GM18873 (cell line): ENCODE measurements around the gene NAALADL1.

Experiments used
- ATAC-seq: cut with Tn5 transposase; IDR thresholded peaks from one replicate; pipeline ENCODE4 v1.9.1; 2021; ENCODE audit warnings: mild to moderate bottlenecking, moderate library complexity, moderate number of reproducible peaks; ENCODE audit not compliant: unreplicated experiment, low FRiP score

The NAALADL1 gene

DNA sequence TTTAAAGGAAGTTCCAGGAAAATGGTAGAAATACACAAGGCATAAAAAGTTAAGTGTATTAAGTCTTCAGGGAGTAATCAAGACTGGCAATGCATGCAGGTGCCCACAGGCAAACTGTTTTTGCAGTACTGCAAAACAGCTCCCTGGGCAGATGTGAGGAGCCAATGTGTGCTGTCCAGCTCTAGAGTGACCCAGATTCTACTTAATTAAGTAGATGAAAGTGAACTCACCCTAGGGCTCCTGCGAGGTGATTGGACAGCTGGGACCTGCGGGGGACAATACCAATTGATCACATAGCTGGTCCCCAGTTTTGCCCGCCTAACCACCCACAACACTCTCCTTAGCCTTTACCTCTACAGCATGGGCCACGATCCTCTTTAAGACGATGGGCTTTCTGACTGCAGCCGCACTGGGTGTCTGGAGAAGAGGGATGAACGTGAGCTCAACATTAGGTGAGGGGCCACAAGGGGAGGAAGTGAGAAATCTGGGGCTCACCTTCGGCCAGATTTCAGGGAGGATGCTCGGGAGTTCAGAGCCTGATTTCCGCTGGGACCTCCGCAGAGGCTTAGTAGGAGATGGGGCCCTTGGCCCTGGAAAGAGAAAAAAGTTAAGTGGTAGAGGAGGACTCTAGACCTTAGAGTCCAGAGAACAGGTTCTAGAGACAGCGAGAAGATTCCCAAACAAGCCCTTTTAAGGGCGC, 24.9 kb upstream of the NAALADL1 start:
- ATAC-seq: peak; percentile 21

DNA sequence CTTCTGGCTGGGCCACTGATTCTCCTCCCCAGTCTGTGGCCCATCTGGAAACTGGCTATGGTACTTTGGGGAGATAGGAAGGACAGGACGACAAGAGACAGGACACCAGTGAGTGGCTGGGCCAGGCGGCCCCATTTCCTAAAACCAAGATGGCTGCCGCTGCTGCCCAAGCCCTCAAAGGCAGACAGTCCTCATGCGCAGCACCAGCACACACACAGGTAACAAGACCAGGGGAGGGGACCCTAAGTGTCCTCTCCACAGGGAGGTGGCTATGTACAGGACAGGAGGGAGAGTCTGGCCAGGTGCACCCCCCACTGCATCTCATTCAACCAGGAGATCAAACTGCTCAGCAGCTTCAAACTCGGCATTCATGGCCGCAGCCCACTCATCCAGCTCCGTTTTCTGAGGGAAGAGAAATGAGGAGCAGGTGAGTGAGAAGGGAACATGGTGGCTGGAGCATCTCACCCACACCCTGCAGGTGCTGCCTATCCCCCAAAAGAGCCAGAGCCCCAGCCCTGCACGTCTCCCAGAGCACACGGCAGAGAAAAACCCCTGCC, 20.5 kb upstream of the NAALADL1 start:
- no peak for ATAC-seq

DNA sequence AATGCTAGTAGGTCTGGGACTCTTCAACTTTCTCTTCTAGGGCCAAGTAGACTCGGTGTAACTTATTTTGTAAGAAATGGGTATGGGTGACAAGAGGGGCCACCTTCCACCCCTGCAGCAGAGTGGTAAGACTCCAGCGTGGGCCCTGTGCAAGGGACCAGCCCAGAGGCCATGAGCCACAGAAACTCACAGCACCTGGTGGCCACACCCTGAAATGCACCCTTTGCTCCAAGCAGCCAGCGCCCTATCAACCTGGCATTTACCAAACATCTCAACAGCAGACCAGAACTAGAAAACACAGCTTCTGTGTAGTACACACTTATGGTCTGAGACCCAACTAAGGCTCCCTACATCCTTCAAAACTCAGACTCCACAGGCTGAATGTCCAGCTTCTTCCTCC, 19.8 kb upstream of the NAALADL1 start:
- ATAC-seq: no peak

DNA sequence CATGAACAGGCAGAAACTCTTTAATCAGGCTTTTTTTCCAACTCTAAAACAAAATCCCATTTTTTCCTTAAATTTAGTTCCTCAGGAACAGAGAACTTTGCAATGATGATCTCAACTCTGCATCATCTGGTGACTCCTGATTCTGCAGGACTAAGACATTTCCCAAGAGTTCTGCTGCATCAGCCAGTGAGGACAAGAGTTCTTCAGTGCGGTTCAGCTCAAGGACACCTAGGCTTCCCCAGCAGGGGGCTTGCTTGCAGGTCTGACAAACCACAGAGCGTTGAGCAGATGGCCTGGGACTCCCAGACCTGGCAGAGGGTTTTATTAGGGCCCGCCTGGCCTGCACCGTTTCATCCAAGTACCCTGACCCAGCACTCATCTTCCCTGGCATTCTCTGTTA, 19.1 kb upstream of the NAALADL1 start:
- no peak for ATAC-seq

DNA sequence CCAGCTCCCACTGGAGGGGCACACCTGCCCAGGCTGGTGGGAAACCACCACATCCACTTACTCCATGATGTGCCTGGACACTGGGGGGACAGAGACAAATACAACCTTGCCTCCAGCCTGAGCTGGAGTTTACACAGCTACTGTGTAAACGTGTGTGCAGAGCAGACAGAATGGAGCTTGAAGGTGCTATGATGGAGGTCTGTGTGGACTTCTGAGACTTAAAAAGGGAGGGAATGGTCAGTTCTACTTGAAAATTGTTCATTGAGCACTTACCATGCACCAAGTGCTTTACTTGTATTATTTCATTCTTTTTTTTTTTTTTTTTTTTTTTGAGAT, 14.2 kb upstream of the NAALADL1 start:
- no peak for ATAC-seq

DNA sequence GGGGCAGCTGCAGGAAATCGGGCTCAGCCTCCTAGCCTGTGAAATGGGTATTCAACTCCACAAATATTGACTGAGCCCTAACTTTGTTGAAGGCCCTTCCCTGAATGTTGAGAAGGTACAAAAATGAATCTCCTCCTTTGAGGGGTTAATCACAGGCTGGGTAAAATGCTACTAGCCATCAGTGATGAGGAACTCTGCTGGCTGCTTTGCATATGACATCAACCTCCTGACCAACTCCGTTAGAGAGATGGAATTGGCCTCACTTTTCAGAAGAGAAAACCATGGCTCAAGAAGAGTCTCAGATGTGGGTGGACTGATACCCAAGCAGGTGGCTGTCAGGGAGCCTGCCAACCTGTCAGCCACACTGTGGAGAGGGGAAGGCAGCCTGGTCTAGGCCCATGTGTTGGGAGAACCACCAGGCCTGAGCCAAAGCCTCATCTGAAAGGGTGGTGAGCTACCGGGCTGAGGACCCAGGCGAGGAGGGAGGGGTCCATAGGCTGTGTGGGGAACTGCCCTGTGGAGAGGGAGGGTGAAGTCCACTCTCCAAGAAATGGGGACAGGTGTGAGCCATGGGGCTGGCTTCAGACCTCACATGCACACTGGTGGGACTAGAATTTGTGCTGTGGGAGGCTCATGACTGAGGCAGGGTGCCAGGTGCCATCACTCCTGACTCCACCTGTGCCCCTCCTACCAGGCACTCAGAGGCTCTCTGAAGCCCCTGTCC, 13.7 kb upstream of the NAALADL1 start:
- no peak for ATAC-seq

DNA sequence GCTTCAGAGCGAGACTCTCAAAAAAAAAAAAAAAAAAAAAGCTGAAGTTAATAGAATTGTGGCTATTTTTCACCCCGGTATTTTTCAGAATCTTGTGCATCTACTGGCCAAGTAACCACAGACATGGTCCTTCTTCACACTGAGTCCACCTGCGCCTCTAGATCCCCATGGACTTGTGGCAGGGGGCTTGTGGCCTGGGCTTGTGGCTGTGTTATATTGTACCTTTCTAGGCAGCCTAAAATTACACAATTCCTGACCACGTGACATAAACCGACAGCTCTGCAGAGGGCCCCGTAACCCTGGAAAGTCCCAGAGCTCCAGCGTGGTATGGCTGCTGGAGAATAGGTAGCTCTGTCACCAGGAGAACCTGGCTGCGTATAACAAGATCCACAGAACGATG, 10.9 kb upstream of the NAALADL1 start:
- no peak for ATAC-seq

DNA sequence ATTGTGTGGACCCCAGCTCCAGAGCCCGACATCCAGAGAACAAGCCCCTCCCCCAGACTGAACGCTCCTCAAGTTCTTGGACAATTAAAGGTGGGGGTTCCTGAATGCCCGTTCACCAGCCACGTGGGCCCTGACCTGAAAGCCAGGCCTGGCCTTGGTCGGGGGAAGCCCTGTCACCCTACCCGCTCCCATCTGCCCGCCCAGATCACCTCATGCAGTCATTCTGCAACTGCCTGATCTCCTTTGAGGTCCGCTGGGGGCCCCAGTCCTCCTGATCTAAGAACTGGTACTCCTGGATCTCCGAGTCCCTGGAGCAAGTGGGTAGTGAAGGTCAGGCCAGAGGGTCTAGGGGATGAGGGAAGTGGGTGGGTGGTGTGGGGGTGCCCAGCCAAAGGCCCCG, 9.1 kb upstream of the NAALADL1 start:
- ATAC-seq: no peak

DNA sequence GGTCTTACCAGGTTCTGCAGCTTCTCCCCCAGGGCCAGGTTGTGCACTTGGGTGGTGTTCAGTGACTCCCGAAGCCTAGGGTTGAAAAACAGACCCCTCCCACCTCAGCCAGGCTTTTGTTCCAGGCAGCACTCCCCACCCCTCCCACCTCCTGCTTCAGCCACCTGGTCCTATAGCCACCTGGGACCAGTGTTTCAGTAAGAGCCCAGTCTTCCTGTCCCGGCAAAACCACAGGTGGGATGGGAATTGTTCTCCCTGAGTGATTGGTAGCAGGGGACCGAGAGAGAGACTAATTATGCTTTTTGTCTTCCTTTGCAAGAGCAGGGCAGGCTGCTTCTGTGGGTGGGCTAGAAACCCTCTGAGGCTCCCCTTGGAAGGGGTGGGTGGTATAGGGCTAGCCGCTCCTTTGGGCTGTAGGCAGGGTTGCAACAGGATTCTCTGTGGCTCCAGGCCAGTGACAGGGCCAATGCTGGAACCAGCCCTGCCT, 8.5 kb upstream of the NAALADL1 start:
- no peak for ATAC-seq

DNA sequence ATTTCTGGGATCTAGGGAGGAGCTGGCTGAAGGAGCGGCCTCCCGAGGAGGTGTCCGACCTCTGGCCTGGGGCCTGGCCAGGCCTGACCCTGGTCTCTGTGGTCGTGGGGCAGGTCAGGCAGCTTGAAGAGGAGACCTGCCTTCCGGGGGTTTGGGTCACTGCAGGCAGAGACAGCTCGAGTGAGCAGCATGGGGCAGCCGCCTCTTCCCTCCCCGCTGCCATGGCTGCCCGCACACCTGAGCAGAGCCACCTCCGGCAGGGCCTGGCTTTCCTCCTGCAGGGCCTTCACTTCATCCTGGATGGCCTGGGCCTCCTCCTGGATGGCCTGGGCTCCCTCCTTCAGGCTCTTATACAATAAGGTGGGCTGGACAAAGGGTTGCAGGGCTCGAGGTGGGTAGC, 8.0 kb upstream of the NAALADL1 start:
- ATAC-seq: no peak

DNA sequence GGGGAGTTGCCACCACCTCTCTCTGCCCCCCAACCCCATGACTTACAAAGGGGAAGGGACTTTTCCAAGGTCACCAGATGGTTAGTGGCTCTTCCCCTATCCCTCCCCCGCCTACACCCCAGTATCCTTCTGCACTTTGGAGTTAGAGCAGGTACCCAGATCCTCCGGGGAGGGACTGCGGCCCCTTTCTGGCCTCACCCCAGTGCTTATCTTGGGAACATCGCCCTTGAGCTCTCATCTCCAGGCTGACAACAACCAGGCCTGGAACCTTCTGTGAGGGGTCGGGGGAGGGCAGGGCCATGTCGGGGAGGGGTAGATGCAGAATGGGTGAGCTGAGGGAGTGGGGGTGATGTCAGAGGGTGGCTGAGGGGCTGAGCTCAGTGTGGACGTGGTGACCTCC, 7.5 kb upstream of the NAALADL1 start:
- no peak for ATAC-seq

DNA sequence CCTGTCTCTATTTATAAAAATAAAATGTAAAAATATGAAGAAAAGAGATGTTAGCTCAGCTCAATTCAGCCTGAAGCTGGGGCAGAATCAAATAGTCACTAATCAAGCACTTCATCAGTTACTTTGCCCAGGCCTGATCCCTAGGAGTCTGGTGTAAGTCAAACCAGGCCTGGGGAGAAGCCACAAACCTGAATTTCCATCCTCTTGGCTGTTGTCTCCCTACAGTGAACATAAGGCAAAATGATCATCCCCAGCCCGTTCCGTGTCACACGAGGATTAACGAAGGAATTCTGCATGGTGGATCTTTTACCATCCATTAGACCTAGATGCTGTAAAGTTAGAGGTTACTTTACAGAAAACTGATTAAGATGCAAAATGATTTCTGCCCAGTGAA, 6.5 kb upstream of the NAALADL1 start:
- ATAC-seq: no peak

DNA sequence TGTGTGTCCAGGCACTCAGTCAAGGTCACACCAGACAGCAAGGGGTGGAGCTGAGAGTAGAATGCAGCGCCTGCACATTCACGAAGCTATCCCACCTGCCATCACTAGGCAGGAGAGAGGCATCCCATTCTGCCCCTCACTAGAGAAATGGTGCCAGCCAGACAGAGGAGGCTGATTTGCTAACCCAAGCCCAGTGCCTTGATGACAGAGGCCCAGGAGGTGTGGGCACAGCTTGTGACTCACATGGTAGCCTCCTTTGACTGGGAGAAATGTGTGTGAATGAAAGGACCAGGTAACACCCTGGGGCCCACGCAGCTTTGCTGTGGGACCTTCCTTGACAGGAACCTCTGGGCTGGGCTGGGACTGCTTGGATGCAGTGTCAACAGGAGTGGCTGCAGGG, 5.2 kb upstream of the NAALADL1 start:
- no peak for ATAC-seq

DNA sequence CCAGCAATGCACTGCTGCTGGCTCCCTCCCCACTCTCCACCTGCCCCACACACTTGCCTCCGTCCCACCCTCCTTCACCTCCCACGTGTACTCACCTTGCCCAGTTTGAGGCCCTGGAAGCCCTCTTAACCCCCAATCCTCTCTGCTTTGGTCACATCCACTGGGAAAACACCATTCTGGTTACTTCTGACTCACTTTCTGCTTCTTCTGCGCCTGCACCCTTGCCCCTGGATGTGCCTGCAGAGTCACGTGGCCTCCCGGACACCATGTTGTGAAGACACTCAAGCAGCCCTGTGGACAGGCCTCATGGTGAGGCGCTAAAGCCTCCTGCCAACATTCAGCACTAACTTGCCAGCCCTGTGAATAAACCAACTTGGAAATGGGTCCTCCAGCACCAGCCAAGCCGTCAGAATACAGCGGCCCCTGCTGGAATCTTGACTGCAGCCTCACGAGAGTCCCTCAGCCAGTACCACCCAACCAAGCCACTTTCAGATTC, 2.6 kb upstream of the NAALADL1 start:
- ATAC-seq: no peak

DNA sequence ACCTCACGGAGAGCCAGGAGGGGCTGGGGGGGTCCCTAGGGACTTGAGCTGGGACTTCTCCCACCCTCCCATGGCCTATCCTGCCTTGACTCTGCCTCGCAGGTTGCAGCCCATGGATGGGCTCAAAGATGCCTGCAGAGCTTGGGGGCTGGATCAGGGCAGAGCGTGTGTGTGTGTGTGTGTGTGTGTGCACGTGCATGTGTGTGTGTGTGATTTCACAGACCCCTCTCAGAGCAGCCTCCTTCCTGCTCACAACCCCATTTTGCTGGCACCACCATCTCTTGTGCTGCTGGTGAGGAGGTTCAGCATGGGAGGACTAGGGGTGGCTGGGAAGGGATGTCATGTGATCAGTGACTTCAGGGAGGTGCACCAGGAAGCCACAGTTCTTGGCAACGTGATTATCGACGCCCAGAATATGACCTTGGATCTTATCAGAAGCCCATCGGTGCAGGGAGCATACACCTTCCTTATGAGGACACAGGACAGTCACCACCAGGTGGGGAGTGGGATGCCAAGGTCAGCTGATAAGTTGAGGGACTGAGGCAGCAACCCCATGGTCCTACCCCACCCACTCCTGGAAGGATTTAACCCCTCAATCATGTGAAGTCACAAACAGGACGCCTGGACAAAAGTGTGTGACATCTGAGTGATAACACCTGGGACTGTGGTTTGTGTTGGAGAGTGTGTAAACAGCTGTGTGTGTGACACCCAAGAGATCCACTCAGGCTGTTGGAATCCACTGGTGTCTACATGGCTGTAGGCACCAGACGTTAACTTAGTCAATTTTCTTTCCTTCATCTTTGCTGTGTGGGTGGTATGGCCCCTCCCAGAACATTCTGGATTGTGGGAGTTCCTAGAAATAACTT, 1.8 kb upstream of the NAALADL1 start:
- no peak for ATAC-seq

DNA sequence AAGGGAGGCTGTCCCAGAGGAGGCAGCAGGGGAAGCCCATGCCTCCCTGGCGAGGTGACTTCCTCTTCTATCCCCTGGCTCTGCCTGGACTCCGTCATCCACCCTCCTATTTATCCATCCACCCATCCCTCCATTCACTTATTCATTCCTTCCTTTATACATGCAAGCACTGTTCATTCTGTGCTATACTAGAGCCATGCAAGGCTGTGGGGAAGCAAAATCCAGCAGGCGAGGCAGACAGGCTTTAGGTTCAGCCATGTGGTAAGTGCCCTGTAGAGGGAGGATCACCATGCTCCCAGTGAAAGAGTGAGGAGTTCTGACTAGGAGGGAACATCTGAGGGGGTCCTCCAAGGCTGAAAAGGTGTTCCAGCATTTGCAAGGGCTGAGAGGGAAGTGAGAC, 1.2 kb upstream of the NAALADL1 start:
- ATAC-seq: no peak

DNA sequence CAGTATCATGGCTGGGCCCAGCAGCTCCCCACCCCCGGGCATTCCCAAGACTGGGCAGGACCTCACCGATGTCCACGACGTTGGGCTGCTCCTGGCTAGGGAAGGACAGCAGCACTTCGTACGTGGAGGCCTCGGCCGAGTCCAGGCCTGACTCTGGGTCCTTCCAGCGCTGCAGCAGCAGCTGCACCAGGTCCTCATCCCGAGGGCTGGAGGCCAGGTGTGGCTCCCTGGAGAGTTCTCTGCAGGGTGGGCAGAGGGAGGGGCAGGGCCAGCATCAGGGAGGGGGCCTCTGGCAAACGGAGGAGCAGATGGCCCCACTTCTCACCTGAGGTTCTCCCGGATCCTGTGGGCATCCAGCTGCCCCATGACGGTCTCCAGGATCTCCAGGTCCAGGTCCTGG, 341 bp downstream of the NAALADL1 start:
- ATAC-seq: no peak

DNA sequence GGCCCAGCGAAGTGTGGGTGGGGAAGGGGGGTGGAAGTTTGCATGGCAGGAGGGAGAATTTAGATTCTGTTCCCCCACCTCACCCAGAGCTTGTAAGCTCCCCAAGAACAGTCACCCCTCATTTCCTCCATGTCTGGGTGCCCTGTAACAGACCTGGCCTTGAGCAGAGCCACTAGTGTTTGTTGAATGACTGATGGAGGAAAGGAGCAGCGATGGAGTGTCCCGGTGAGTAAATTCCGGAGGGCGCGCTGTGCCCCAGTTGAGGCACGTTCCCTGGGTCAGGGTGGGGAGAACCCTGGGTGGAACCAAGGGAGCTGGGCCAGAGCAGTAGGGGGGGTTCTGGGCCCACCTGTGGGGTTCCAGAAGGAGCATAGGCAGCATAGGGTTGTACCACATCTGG, 827 bp downstream of the NAALADL1 start:
- no peak for ATAC-seq

DNA sequence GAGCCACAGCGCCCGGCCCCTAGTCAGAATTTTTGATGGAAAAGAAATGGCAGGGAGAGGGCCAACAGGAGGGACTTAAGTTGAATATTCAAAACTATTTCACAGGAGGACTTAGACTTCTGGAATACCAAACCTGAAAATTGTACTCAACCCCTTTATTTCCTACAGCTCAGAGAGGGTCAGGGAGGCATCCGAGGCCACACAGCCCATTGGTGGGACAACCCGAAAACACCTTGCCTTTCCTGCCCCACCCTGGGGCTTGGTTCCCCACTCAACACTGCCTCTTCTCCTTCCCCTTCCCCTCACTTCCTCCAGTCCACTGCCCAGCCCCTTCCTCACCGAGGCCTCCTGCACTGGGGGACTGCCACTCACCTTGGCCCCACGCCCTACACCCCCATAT, 1.4 kb downstream of the NAALADL1 start:
- ATAC-seq: no peak

DNA sequence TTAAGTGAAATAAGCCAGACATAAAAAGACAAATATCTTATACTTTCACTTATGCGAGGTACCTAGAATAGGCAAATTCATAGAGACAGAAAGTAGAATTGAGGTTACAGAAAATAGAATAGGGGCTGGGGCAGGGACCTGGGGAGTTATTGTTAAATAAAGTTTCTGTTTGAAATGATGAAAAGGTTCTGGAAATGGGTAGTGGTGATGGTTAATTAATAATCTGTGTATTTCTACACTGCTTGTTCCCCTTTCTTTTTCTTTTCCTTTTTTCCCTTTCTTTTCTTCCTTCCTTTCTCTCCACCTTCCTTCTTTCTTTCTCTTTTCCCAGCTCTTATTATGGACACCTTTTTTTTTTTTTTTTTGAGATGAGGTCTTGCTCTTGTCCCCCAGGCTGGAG, 2.8 kb downstream of the NAALADL1 start:
- ATAC-seq: no peak
